DMS53 treated with DMSO at 0.1 percent for 48 hours (cell line): ENCODE data around the gene NFATC3.
"Not testable (repeated sequence)": the region's sequence is repeated elsewhere in the genome, so short reads cannot be mapped to it uniquely, and the experiment has no call there.

Experiments
- DNase-seq: peaks from one replicate; lab custom pipeline; 2025; ENCODE audit not compliant: unreplicated experiment; lab: John Stamatoyannopoulos, UW

Gene NFATC3

GRCh38 chr16:68115851-68116250, 30.7 kb downstream of the NFATC3 start:
- DNase-seq = no peak

- DNase-seq = no peak
These were observed 31.2 kb downstream of the NFATC3 start for GRCh38 chr16:68116256-68116867.

GRCh38 chr16:68117884-68118283, 32.7 kb downstream of the NFATC3 start:
- no peak for DNase-seq

- DNase-seq = not testable (repeated sequence)
These were observed 33.8 kb downstream of the NFATC3 start for GRCh38 chr16:68118954-68119353.

GRCh38 chr16:68120496-68120895, 35.3 kb downstream of the NFATC3 start:
- DNase-seq = not testable (repeated sequence)

GRCh38 chr16:68126395-68126794, 41.2 kb downstream of the NFATC3 start:
- no peak for DNase-seq

- no peak for DNase-seq
These were observed 43.6 kb downstream of the NFATC3 start for GRCh38 chr16:68128577-68129305.

GRCh38 chr16:68130520-68130919, 45.4 kb downstream of the NFATC3 start:
- no peak for DNase-seq

- DNase-seq = no peak
These were observed 46.9 kb downstream of the NFATC3 start for GRCh38 chr16:68131813-68132706.

- DNase-seq = not testable (repeated sequence)
These were observed 47.8 kb downstream of the NFATC3 start for GRCh38 chr16:68133000-68133399.

- no peak for DNase-seq
These were observed 49.5 kb downstream of the NFATC3 start for GRCh38 chr16:68134644-68135043.

GRCh38 chr16:68136515-68136914, 51.3 kb downstream of the NFATC3 start:
- no peak for DNase-seq

- no peak for DNase-seq
These were observed 58.8 kb downstream of the NFATC3 start for GRCh38 chr16:68144008-68144407.

- no peak for DNase-seq
These were observed 61.4 kb downstream of the NFATC3 start for GRCh38 chr16:68146585-68146984.

- no peak for DNase-seq
These were observed 62.3 kb downstream of the NFATC3 start for GRCh38 chr16:68147444-68147843.

- DNase-seq = no peak
These were observed 64.4 kb downstream of the NFATC3 start for GRCh38 chr16:68149596-68149995.

- no peak for DNase-seq
These were observed 70.3 kb downstream of the NFATC3 start for GRCh38 chr16:68155425-68155824.

- DNase-seq = no peak
These were observed 77.2 kb downstream of the NFATC3 start for GRCh38 chr16:68162413-68162812.

- DNase-seq = not testable (repeated sequence)
These were observed 78.1 kb downstream of the NFATC3 start for GRCh38 chr16:68163275-68163674.

GRCh38 chr16:68166264-68166663, 81.1 kb downstream of the NFATC3 start:
- DNase-seq = no peak

GRCh38 chr16:68179196-68179795, 94.1 kb downstream of the NFATC3 start:
- DNase-seq = no peak
